HS-5 (cell line): ENCODE results near the gene GDPD5.

ENCODE experiments used
- DNase-seq: peaks from one replicate; pipeline ENCODE4 v3.0.0-alpha.2; 2012; ENCODE audit warnings: low read depth

The GDPD5 gene

GRCh38 chr11:75558939-75559843 is 33.5 kb upstream of the GDPD5 start:
- DNase-seq = no peak

GRCh38 chr11:75557666-75558494 is 32.1 kb upstream of the GDPD5 start:
- DNase-seq = no peak

DNA sequence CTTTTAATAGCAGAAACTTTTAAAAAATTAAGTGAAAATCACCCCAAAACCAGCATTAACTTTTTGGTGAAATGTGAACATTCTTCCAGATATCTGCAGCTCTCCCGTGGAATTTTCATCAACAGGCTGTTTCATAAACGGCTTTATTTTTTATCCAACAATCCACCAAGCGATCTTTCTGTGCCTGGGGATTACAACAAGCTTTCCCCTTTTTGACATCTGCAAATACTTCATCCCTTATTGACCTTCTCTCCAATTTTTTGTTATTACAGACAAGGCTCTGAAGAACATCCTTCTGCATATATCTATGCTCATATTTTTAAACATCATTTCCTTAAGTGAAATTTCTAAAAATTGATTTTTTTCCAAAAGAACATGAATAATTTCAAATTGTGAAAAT is 30.5 kb upstream of the GDPD5 start:
- no peak for DNase-seq

DNA sequence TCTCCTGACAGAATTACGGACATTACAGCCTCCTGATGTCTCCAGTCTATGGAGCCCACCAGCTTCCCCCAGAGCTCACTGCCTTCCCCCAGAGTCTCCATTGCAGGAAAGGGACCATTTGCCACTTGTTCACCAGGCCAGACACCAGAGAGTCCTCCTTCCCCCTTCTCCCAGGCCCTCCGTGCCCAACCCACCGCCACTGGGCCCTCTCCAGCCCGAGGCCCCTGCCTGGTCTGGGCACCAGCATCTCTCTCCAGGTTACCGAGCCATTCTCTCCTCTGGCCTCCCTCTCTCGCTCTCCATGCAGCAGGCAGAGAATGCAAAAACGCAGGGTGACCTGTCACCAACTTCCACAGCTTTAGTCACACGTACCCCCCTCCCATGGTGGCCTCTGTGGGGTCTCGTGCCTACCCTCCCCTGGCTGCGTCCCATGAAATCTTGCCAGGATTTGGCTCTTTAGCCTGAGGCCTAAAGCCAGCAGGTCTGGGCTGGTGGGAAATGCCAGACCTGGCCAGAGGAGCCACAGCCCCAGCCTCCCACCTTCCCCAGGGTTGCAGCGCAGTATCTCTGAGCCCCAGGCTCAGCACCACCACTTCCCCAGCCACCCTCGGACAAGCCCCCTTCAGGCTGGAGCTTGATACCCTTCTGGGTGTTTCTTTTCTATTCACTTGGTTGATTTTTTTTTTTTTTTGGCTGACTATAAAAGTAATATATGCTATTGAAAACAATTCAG is 29.5 kb upstream of the GDPD5 start:
- DNase-seq = no peak

- DNase-seq = peak; percentile 83
These were observed 28.7 kb upstream of the GDPD5 start for GRCh38 chr11:75554258-75555022.

- DNase-seq = no peak
These were observed 28.1 kb upstream of the GDPD5 start for GRCh38 chr11:75553889-75554257.

- DNase-seq = no peak
These were observed 27.4 kb upstream of the GDPD5 start for GRCh38 chr11:75553182-75553581.

DNA sequence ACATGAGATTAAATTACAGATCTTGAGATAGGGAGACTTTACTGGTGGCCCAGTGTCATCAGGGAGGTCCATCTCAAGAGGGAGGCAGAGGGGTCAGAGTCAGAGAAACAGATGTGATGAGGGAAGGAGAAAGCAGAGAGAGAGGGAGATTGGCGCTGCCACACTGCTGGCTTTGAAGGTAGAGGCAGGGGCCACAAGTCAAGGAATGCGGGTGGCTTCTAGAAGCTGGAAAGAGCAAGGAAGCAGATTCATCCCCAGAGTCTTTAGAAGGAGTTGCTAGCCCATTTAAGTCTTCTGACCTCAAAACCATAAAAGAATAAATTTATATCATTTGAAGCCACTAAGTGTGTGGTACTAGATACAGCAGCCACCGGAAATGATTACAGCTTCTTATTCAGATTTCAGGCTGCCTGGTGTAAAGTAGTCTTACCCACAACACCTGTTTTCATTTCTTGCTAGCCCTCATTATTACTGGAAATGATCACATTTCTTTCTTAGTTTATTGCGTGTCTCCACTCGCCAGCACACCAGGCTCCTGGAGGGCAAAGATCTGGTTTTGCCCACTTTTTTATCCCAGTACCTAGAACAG is 23.7 kb upstream of the GDPD5 start:
- no peak for DNase-seq

DNA sequence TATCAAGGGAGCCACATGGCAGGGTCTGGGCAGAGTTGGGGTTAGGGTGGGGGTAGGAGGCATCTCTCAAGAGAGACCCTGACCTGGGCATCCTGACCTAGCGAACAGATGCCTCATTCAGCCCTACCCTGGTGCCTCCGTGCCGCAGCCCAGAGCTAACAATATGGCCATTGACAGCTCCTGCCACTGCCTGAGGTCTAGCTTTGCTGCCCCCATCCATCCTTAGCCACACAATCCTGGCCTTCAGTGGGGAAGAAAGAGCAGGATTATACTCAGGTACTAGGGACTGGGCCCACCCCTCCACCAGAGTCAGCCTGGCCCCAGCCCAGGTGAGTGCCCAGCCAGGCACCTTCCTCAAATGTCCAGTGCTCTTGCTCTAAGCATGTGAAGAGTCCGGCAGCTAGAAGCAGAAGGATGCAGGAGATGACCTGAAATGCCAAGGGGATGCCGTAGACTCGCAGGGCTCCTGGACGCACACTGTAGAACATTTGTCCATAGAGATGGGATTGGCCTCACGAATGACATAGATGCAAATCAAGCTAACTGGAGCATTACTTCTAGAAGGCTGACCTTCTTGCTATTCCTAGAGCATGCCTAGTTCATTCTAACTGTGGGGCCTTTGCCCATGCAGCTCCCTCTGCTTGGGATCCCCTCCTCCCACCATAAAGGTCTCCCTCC is 23.0 kb upstream of the GDPD5 start:
- no peak for DNase-seq

- no peak for DNase-seq
These were observed 21.9 kb upstream of the GDPD5 start for GRCh38 chr11:75547617-75548058.

DNA sequence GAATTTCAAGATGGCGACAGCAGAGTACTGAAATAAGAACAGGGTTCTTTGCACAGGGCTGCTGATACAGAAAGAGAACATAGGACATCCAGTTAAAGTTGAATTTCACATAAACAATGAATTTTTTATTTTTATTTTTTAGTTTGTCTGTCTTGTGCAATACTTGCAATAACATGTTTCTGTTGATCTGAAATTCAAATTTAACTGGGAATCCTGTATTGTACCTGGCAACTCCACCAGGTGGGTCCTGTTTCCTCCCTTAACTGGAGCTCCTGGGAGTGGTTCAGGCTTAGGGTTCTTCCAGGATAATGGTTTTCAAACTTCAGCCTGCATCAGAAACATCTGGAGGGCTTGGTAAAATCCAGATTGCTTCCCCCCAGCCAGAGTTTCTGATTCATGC is 21.4 kb upstream of the GDPD5 start:
- no peak for DNase-seq

DNA sequence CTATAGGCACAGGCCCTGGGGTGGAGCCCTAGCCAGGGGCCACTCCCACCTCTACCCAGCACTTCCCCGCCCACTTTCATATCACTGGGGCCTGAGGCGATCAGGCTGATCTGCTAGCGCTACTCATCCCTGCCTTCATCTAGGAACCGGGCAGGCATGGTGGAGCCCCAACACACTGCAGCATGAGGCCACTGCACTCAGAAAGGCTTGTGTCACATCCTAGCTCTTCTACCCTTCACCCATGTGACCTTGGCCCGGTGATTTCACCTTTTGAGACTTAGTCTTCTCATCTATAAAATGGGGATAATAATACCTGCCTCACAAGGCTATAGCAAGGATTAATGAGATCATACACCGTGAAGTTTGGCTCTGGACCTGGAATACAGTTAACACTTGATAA is 18.1 kb upstream of the GDPD5 start:
- DNase-seq = no peak

DNA sequence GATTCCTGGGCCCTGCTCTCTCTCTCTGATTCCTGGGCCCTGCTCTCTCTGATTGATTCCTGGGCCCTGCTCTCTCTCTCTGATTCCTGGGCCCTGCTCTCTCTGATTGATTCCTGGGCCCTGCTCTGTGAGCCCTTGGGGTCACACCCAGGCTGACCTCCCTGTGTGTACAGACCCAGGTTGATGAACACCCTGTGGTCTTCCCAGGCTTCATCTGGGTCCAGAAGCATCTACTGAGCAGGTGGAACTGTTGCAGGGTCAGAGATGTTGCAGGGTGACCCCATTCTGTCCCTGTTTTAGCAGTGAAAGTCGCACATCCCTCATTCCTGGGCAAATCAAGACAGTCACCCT is 16.3 kb upstream of the GDPD5 start:
- no peak for DNase-seq

- DNase-seq = no peak
These were observed 15.7 kb upstream of the GDPD5 start for GRCh38 chr11:75541193-75542087.

DNA sequence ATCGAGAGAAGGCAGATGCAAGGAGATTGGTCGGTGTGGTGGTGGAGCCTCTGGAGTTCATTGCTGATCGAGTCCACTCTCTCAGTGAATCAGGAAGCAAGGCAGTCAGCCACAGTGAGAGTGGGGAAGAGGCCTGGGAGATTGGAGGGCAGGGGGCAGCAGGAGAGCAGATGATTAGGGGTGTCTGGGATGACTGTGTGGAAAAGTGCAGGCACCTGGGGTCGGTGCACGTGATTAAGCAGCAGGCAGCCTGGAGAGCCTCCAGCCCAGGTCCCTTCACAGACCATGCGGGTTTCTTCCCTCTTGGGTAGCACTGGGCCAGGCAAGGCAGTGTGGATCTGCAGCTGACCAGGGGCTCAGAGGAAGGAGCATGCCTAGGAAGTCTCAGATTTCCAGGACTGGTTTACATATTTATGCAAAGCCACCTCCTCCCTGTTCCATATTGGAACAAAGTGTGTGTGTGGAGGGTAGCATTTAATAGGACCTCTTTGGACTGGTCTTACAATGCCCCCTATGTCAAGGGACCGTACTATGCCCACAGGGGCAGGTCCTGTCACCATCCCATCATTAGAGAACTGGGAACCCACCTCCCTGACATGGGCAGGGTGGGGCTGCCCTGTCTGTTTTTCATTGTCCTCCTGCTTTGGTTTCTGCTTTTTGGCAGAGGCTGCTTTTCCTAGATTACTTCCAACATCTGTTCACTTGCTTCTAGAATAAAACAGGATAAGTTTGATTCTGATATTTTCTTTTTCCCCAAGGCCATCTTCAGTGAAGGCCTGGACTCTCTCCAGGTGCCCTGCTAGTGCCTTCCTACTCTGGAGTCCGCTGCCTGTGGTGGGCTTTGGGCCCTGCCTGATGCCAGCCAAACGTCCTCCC is 14.0 kb upstream of the GDPD5 start:
- DNase-seq = no peak

GRCh38 chr11:75538150-75538942 is 12.6 kb upstream of the GDPD5 start:
- no peak for DNase-seq

GRCh38 chr11:75537740-75538139 is 12.0 kb upstream of the GDPD5 start:
- DNase-seq = no peak
